ENCODE results near the gene NCOA6. TPM values are rescaled to one million over a fixed set of nuclear protein-coding genes. Genes with fewer than 3 reads are reported as not detected.

Gene NCOA6
- total and polyA plus RNA-seq, 2 of the 4 experiments (the other 2 are of a cell fraction), result 3.6 to 13.1 TPM

DNA sequence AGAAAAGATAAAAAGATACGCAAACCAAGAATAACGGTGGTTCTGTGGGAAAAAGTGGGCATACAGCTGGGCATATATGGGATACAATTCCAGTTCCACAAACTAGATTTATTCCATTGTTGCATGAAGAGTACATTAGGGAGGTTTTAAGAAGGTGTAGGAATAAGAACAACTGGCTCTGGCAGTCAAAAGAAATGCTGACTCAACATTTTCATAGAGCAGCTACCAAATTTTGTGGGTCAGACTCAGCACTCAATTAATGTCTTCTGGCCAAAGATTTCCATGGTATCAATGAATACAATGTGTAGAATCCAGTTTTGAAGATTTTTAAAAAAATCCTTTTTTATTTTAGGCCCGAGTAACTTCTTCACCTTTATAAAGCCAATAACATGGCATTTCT, 81.1 kb downstream of the NCOA6 start:
- intact Hi-C loops (cut with micrococcal nuclease) (no loop called here), in situ Hi-C loops (cut with MboI; ENCODE audit: low sequenced_read_pairs) (no loop called here), dilution Hi-C loops (cut with HindIII; ENCODE audit: low sequenced_read_pairs, unreplicated experiment) (no loop called here)
- no peak overlapping the region for H4K91ac ChIP-seq (ENCODE audit: insufficient read depth, low read depth, low read length)
- H2AK9ac ChIP-seq (replicated peaks; ENCODE audit: low read depth, low read length, poor library complexity), result no peak overlapping the region
- ATAC-seq (ENCODE audit: low read depth), result no peak
- WGBS, 2 experiments (ENCODE audit: extremely low coverage in 2 of 2, insufficient read length in 1 of 2), result no CpG with 5 or more reads among the region's 3 CpGs
- H2BK5ac ChIP-seq (ENCODE audit: low read depth, low read length, poor library complexity, severe bottlenecking), result no peak overlapping the region
- no peak overlapping the region for H3K4me3 ChIP-seq (ENCODE audit: insufficient read depth, low read depth, low read length)
- H3K27me3 ChIP-seq (ENCODE audit: control insufficient read depth, insufficient read depth, low read length), result no peaks in the 10 kb centered on the region
- no peak overlapping the region for H3K14ac ChIP-seq (replicated peaks; ENCODE audit: low read depth, low read length)
- H3K9me1 ChIP-seq (ENCODE audit: insufficient read depth, low read length), result peaks cover 22% of the 10 kb centered on the region
- H3K36me3 ChIP-seq (ENCODE audit: control insufficient read depth, insufficient read depth, low read length), result peaks cover 43% of the 10 kb centered on the region
- no peak overlapping the region for H3K4ac ChIP-seq (ENCODE audit: low read depth, low read length)
- H4K20me1 ChIP-seq (ENCODE audit: insufficient read depth, low read length), result no peaks in the 10 kb centered on the region
- no peaks in the 10 kb centered on the region for H3K4me1 ChIP-seq (ENCODE audit: control insufficient read depth, insufficient read depth, low read length)
- BruUV-seq (replicated peaks), result no TSS peak
- no peak overlapping the region for H3K18ac ChIP-seq (ENCODE audit: low read depth, low read length)
- TF ChIP-seq MAFK (IDR thresholded peaks at IDR 0.05; ENCODE audit: low read depth, low read length), result peak; percentile 100
- no peak for TF ChIP-seq NFE2L2 (IDR thresholded peaks at IDR 0.05; ENCODE audit: low read depth, low read length)
- no peak overlapping the region for H3K56ac ChIP-seq (ENCODE audit: extremely low read depth, insufficient read depth, low read length)
- H3K27ac ChIP-seq (ENCODE audit: insufficient read depth, low read length), result no peak overlapping the region
- CTCF ChIA-PET, result no interaction called here
- no peak overlapping the region for H3K9ac ChIP-seq (ENCODE audit: low read depth, low read length)
- H2BK15ac ChIP-seq (ENCODE audit: low read depth, low read length), result no peak overlapping the region
- no peak overlapping the region for H2BK120ac ChIP-seq (ENCODE audit: low read depth, low read length)
- no peak overlapping the region for H3K23ac ChIP-seq (ENCODE audit: low read depth, low read length)
- no peak overlapping the region for H4K5ac ChIP-seq (ENCODE audit: low read depth, low read length)
- no peaks in the 10 kb centered on the region for H3K9me3 ChIP-seq (ENCODE audit: control insufficient read depth, insufficient read depth, low read length)
- no peak overlapping the region for H2AK5ac ChIP-seq (ENCODE audit: low read depth, low read length)
- POLR2A ChIA-PET (ENCODE audit: unreplicated experiment), result no interaction called here
- no peak overlapping the region for H4K8ac ChIP-seq (ENCODE audit: low read depth in 2 of 2, low read length in 2 of 2)
- peaks cover 2 to 21% of the 10 kb centered on the region in 2 experiments; a peak in 3 of 4 replicates for H3K79me1 ChIP-seq (ENCODE audit: low read depth in 1 of 2, low read length in 2 of 2)
- H2AFZ ChIP-seq (replicated peaks; ENCODE audit: low read length, poor library complexity), result no peak overlapping the region
- no peak for DNase-seq
- H3K4me2 ChIP-seq (ENCODE audit: low read depth, low read length), result no peak overlapping the region
- H2BK20ac ChIP-seq (ENCODE audit: low read depth, low read length), result no peak overlapping the region
